ENCODE data around the gene ARL14EP. TPM values are rescaled to one million over a fixed set of nuclear protein-coding genes. Genes with fewer than 3 reads are reported as not detected.

The ARL14EP gene
- total RNA-seq (2022) (21.5 and 24.5 TPM in 2 replicates), Bru-seq, nascent RNA (percentile 93 among the genes with signal in this experiment), BruChase-seq, experiment 1, labeled RNA remaining after a 2-hour chase (percentile 93 among the genes with signal in this experiment), BruChase-seq, experiment 2, labeled RNA remaining after a 6-hour chase (percentile 77 among the genes with signal in this experiment)
- long read RNA-seq, transcript ARL14EP-201 (4 exons, 2,430 nt) = major isoform, 42 of 53 reads
- long read RNA-seq, partial matches to known transcripts = 0 of 53 reads
- long read RNA-seq, other reads (novel, unspliced or antisense) = 11 of 53 reads

DNA sequence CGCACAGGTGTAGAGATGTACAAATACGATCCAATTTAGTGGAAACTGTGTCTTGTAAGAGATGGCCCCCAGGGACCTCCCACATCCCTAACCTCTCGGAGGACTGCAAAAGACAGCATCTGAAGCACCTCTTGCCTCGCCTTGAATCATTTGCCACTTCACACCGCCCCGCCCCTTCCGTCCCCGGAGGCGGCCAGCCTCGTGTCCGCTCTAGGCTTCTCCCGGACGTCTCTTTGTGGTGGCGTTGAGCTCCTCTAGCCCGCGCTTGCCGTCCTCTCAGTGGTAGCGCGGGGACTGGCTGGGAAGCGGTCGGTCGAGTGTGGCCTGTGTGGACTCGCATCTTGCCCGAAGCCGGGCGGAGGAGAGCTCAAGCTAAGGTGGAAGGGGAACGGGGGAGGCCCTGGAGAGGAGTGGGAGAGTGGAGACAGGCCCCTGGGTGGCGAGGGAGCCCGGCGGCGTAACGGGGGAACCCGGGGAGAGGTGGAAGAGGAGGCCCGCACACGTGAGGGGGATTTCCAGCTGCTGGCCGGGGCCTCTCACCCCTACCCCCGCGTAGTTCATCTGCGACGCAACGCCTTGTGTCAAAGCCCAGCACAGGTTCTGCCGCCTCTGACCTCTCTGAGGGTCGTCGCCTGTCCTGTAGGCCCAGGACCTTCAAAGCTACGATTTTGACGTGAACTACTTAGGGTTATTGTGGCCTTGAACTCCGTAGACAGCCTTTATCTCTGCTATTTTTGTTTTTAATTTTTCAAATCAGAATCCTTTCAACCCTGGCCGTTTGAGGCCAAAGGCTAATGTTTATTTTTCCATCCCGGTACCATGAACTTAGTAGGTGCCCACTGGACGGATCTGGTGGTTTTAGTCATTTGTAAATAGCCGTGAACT is at the start of gene ARL14EP:
ARL14EP (plus strand) TSS at position 279 of the 885 bp plus-strand sequence. CDS start 7,845 bp downstream, outside the sequence.
- peaks cover 8% of the 10 kb centered on the region for H3K27me3 Mint-ChIP-seq (ENCODE audit: insufficient read depth, unreplicated experiment)
- TSS peak; percentile 66 for BruUV-seq (replicated peaks)
- no peaks in the 10 kb centered on the region for H3K9me3 Mint-ChIP-seq (ENCODE audit: unreplicated experiment)
- Histone ChIP-seq H3K27me3 (replicated peaks; ENCODE audit: control insufficient read depth, insufficient read depth, low read length) (no peaks in the 10 kb centered on the region), H3K4me1 (no peaks in the 10 kb centered on the region), H3K4me3 (ENCODE audit: low read depth, low read length) (peak within 1 kb of the TSS; percentile 71), H3K36me3 (ENCODE audit: control insufficient read depth, insufficient read depth, low read length) (no peaks in the 10 kb centered on the region), H3K9me3 (no peaks in the 10 kb centered on the region)
- peak within 1 kb of the TSS; percentile 100 for H3K4me3 Mint-ChIP-seq (ENCODE audit: unreplicated experiment)
- peak within 1 kb of the TSS; percentile 100 for H3K27ac Mint-ChIP-seq (ENCODE audit: unreplicated experiment)
- peak; percentile 95 for DNase-seq
- ChIA-PET POLR2A (interaction anchor here (0.5 to 1.4 kb wide), 12 partner anchors 15 to 722 kb away, joined by 3 to 7 read pairs (median 3); no protein-coding TSS in a partner anchor), CTCF (interaction anchor here (0.6 to 1.1 kb wide), 3 partner anchors 15 to 194 kb away, joined by 3 to 10 read pairs (median 3); no protein-coding TSS in a partner anchor)
- TF ChIP-seq CTCF (IDR thresholded peaks at IDR 0.05; ENCODE audit: insufficient read depth in 1 of 2, low read depth in 1 of 2, low read length in 1 of 2, severe bottlenecking in 1 of 2, unreplicated experiment in 1 of 2) = no peak
- H3K4me1 Mint-ChIP-seq (ENCODE audit: low read depth, unreplicated experiment) = peaks cover 6% of the 10 kb centered on the region
- H3K36me3 Mint-ChIP-seq (ENCODE audit: insufficient read depth, unreplicated experiment) = peaks cover 27% of the 10 kb centered on the region
- intact Hi-C loops (cut with micrococcal nuclease; ENCODE audit: unreplicated experiment) = loop anchor here (5.0 kb wide), 1 partner anchor 126 kb away; no protein-coding TSS in a partner anchor

- Histone ChIP-seq H3K9me3 (0 out of 2 replicates have a peak, but pooled peaks cover 4% of the 10 kb centered on the region), H3K36me3 (ENCODE audit: control insufficient read depth, insufficient read depth, low read length) (no peaks in the 10 kb centered on the region), H3K27me3 (replicated peaks; ENCODE audit: control insufficient read depth, insufficient read depth, low read length) (no peaks in the 10 kb centered on the region), H3K4me1 (no peaks in the 10 kb centered on the region), H3K4me3 (ENCODE audit: low read depth, low read length) (no peak overlapping the region)
- Mint-ChIP-seq H3K9me3 (ENCODE audit: unreplicated experiment) (no peaks in the 10 kb centered on the region), H3K27ac (ENCODE audit: unreplicated experiment) (no peak overlapping the region), H3K4me1 (ENCODE audit: low read depth, unreplicated experiment) (no peaks in the 10 kb centered on the region), H3K36me3 (ENCODE audit: insufficient read depth, unreplicated experiment) (no peaks in the 10 kb centered on the region), H3K27me3 (ENCODE audit: insufficient read depth, unreplicated experiment) (peaks cover 5% of the 10 kb centered on the region), H3K4me3 (ENCODE audit: unreplicated experiment) (no peak overlapping the region)
- intact Hi-C loops (cut with micrococcal nuclease; ENCODE audit: unreplicated experiment) = no loop called here
- no peak for TF ChIP-seq CTCF (IDR thresholded peaks at IDR 0.05; ENCODE audit: insufficient read depth in 1 of 2, low read depth in 1 of 2, low read length in 1 of 2, severe bottlenecking in 1 of 2, unreplicated experiment in 1 of 2)
- BruUV-seq (replicated peaks) = no TSS peak
- ChIA-PET CTCF (no interaction called here), POLR2A (no interaction called here)
- no peak for DNase-seq
Measured at GRCh38 chr11:30277176-30277575, 45.7 kb upstream of the ARL14EP start.

DNA sequence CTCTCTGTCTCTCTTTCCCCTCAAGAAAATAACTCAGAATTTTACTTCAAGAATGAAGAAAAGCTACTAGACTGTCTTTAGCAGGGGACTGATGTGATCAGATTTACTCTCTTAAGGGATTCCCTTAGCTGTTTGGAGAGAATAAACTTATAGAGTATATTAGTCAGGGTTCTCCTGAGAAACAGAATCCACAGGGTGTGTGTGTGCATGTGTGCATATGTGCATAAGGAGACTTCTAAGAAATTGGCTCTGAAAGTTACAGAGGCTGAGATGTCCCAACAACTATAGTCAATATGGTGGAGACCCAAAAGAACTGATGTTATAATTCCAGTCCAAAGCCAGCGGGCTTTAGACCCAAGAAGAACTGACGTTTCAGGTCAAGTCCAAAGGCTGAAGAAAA is 43.1 kb upstream of the ARL14EP start:
- Histone ChIP-seq H3K4me3 (ENCODE audit: low read depth, low read length) (no peak overlapping the region), H3K9me3 (0 out of 2 replicates have a peak, but pooled peaks cover 4% of the 10 kb centered on the region), H3K36me3 (ENCODE audit: control insufficient read depth, insufficient read depth, low read length) (no peaks in the 10 kb centered on the region), H3K4me1 (no peaks in the 10 kb centered on the region), H3K27me3 (replicated peaks; ENCODE audit: control insufficient read depth, insufficient read depth, low read length) (no peaks in the 10 kb centered on the region)
- H3K4me1 Mint-ChIP-seq (ENCODE audit: low read depth, unreplicated experiment) = no peaks in the 10 kb centered on the region
- H3K36me3 Mint-ChIP-seq (ENCODE audit: insufficient read depth, unreplicated experiment) = no peaks in the 10 kb centered on the region
- BruUV-seq (replicated peaks) = no TSS peak
- ChIA-PET CTCF (interaction anchor here (0.6 kb wide), 1 partner anchor 54 kb away, joined by 3 read pairs; no protein-coding TSS in a partner anchor), POLR2A (no interaction called here)
- H3K9me3 Mint-ChIP-seq (ENCODE audit: unreplicated experiment) = no peaks in the 10 kb centered on the region
- intact Hi-C loops (cut with micrococcal nuclease; ENCODE audit: unreplicated experiment) = no loop called here
- no peak overlapping the region for H3K27ac Mint-ChIP-seq (ENCODE audit: unreplicated experiment)
- DNase-seq = no peak
- no peak for TF ChIP-seq CTCF (IDR thresholded peaks at IDR 0.05; ENCODE audit: insufficient read depth in 1 of 2, low read depth in 1 of 2, low read length in 1 of 2, severe bottlenecking in 1 of 2, unreplicated experiment in 1 of 2)
- H3K4me3 Mint-ChIP-seq (ENCODE audit: unreplicated experiment) = no peak overlapping the region
- H3K27me3 Mint-ChIP-seq (ENCODE audit: insufficient read depth, unreplicated experiment) = no peaks in the 10 kb centered on the region

Data from Caco-2 (cell line).